NCI-H748 (cell line): Measurements from ENCODE around the gene DPY19L1.
"Not testable (repeated sequence)": the region's sequence is repeated elsewhere in the genome, so short reads cannot be mapped to it uniquely, and the experiment has no call there.

ENCODE experiments used
- DNase-seq: peaks from one replicate; lab custom pipeline; 2025; ENCODE audit not compliant: unreplicated experiment; lab: John Stamatoyannopoulos, UW

The DPY19L1 gene

DNA sequence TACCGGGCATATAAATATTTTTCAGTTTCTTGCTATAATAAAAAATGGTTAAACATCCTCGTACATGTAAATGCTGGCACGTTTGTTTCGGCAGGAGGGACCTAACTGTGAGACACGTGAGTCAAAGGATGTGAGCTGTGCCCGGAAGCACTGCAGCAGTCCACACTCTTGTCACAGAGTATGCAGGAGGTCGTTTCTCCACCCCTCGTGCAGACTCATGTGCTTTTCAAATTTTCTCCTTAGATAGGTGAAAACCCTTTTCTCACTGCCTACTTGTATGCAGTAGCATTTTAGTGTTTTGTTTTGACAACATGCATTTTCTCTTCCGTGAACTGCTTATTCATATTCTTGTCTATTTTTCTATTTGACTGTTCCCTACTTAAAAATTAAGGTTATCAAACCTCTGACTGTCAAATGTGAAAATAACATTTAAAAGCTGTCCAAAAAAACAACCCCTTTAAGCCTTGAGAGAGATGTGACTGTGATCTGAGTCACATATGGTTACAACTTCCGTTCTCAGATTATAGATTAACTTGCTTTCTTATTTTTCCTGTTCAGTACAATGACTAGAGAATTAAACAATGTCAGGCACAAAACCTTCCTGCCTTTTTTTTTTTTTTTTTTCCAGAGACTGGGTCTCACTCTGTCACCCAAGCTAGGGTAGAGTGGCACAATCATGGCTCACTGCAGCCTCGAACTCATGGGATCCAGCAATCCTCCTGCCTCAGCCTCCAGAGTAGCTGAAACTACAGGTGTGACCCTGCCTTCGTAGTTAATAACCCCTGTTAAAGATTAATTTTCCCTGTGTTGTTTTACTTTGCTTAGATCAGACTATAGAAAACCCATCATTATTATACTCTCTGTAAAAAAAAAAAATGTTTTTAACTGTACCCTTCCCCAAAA lies 45.1 kb downstream of the DPY19L1 start:
- no peak for DNase-seq

- DNase-seq: not testable (repeated sequence)
Measured at GRCh38 chr7:34988442-34989125, 48.7 kb downstream of the DPY19L1 start.

GRCh38 chr7:34985155-34985554 lies 52.1 kb downstream of the DPY19L1 start:
- DNase-seq: not testable (repeated sequence)

DNA sequence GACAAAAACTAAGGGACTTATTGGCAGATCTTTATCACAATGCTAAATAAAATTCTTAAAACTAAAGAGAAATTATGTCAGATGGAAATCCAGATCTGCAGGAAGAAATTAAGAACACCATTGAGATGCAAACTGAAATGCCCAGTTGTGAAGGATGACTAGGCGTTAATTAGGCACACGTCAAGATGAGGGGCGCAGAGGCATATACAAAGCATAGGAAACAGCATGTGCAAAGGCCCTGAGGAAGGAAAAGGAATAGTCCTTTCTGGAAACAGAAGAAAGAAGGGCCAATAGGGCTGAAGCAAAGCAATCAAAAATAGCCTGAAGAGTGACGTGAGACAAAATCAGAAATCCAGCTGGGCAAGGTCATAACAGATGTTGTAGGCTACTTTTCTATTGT lies 53.1 kb downstream of the DPY19L1 start:
- not testable (repeated sequence) for DNase-seq

GRCh38 chr7:34982371-34983019 lies 54.8 kb downstream of the DPY19L1 start:
- no peak for DNase-seq

GRCh38 chr7:34979124-34979523 lies 58.2 kb downstream of the DPY19L1 start:
- DNase-seq: not testable (repeated sequence)

GRCh38 chr7:34973400-34973760 lies 63.9 kb downstream of the DPY19L1 start:
- no peak for DNase-seq

DNA sequence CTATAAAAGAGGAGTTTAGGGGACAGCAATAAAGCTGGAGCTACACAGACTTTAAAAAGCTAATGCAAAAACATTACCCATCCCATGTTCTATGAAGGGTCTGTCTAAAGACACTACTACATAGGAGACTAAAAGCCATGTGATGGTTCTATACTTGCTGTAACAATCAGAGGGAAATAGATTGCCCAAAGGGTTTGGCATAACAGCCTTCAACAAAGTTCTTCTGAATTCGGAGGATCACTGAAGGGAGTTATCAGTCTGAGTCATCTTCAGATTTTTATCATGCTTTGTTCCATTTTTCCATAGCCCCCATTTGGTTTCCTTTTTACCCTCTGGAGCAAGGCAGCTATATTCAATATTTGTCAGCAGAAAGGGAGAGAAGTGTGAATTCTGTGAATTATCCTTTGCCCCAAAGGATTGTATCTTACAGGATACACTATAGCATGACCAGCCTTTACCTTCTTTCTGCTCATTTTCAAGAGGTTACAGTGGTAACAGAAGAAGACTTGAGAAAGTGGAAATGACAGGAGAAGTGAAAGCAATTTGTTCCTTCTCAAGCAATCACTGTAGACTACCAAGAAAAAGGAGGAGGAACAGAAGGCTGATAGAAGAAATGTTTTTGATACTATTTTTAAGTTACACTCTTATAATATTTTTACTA lies 64.4 kb downstream of the DPY19L1 start:
- not testable (repeated sequence) for DNase-seq

- not testable (repeated sequence) for DNase-seq
Measured at GRCh38 chr7:34967818-34968217, 69.5 kb downstream of the DPY19L1 start.

GRCh38 chr7:34966504-34966903 lies 70.8 kb downstream of the DPY19L1 start:
- not testable (repeated sequence) for DNase-seq

DNA sequence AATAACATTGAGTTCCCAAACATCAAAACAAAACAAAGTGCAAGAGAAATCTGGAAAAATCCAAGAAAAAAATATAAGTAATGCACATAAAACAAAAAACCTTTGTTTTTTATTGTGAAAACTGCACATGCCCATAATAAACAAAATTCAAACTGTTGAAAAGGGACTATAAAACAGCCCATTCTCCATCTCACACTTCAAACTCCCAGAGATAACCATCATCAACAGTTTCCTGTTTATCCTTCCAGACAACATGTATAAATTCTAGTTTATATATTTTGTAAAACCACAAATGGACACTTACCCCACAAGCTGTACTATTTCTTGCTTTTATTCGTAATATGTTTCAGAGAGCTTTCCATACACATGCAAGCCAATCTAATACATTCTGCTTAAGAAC lies 79.3 kb downstream of the DPY19L1 start:
- DNase-seq: no peak

GRCh38 chr7:34952822-34953221 lies 84.5 kb downstream of the DPY19L1 start:
- no peak for DNase-seq

GRCh38 chr7:34949361-34949760 lies 87.9 kb downstream of the DPY19L1 start:
- no peak for DNase-seq

DNA sequence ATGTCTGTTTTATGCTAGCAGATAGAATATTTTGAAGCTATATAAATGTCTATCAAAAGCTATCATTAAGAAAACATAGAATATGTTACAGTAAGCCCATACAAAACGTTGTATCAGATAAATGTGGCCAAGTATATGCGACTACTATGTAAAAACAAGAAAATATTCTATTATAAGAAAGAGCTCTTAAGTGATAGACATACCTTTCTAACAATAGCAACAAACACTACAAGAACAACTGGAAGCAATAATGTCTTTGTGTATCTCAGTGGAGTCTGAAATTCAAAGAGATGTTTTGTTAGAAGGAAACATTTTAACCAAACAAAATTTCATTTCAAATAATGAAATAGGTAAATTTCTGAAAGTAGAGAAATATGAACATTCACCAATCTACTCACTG lies 89.9 kb downstream of the DPY19L1 start:
- not testable (repeated sequence) for DNase-seq

GRCh38 chr7:34946486-34946885 lies 90.8 kb downstream of the DPY19L1 start:
- no peak for DNase-seq

DNA sequence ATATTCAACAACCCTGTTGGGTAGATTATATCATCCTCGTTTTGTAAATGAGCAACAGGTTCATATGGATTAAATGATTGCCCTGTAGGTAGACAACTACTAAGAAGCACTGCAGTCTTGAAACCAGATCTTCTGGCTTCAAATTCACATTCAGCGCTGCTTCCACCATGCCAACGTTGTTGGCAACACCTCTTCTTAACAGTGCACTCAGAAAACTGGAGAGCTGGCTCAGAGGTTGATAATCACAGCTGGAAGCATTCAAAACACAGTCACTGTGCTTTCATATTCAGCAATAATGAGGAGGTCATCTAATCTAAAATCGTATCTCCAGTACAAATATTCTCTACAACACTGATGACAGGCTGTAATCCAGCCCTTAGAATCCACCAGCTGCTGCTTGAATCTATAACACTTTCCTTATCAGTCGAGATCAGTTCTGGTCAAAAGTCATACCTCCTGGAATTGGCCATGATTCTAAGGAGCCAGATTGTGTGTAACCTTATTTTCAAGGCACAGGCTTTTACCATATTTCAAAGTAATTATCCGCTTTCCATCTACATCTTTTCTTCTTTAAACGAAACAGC lies 91.3 kb downstream of the DPY19L1 start:
- DNase-seq: not testable (repeated sequence)

DNA sequence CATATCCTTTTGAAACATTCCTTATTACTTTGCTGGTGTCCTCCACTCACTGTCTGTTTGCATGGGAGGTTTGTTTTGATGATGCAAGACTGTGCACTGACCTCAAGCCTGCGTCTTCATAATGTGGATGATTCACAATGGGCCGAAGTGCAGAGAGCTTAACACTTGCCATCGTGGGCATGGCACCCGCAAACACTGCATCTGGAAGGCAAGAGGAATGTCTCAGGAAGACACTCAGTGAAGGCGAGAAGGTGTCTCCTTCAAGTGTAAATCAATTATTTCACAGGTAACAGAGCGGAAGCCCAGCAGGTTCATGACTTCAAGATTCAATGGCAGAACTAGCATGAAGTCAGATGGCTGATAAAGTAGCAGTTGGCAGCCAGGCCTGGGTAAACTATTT lies 98.1 kb downstream of the DPY19L1 start:
- no peak for DNase-seq

GRCh38 chr7:34935735-34936165 lies 101.5 kb downstream of the DPY19L1 start:
- DNase-seq: not testable (repeated sequence)

- DNase-seq: no peak
Measured at GRCh38 chr7:34931739-34932138, 105.5 kb downstream of the DPY19L1 start.

DNA sequence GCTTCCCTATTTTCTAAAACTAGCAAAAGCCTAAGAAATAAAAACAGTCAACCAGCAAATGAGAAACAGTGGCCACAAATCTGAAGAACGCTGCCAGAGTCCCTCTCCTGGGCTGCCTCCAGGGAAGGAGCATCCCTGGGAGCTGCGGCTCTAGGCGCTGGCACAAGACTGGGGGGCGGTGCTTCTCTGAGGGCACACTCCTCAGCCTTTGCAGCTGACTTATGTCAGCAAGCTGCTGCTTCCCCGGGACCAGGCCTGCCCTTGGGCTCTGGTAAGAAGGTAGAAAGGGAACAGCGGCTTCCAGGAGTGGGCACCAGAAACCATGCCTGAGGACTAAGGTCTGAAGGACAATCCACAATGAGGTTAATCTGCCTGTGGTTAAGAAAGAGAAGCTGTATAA lies 107.5 kb downstream of the DPY19L1 start:
- not testable (repeated sequence) for DNase-seq

- no peak for DNase-seq
Measured at GRCh38 chr7:34928560-34928959, 108.7 kb downstream of the DPY19L1 start.
